Measurements from ENCODE around the gene TBC1D9.
"Not testable (repeated sequence)": the region's sequence is repeated elsewhere in the genome, so short reads cannot be mapped to it uniquely, and the experiment has no call there.

Gene TBC1D9

GRCh38 chr4:140752291-140753068 is 3.7 kb downstream of the TBC1D9 start:
- no peak for DNase-seq

DNA sequence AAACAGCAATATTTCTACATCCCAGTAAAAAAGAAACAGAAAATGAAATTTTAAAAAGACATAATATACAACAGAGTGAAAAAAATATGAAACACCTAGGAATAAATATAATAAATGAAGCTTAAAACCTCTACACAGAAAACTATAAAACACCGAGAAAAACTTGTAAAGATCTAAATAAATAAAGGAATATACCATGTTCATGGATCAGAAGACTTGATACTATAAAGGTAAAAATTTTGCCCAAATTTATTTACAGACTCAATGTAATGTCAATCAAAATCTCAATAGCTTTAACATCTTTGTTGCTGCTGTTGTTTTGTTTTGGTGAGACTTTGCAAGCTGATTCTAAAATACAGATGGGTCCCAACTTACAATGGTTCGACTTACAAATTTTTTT is 5.7 kb downstream of the TBC1D9 start:
- no peak for DNase-seq

DNA sequence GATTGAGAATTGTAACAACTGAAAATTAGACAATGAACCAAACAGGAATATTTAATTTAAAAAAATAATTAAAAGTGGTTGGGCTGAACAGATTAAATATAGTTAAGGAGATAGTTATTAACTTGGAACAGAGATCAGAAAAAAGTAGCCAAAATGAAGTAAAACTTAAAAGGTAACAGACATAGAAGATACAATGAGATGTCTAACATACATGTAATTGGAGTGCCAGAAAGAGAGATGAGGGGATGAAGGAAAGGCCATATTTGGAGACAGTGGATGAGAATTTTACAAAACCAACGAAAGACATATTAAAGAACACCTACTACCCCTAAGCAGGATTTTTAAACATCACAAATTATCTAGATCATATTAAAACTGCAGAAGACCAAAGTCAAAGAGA is 8.0 kb downstream of the TBC1D9 start:
- DNase-seq, result no peak

DNA sequence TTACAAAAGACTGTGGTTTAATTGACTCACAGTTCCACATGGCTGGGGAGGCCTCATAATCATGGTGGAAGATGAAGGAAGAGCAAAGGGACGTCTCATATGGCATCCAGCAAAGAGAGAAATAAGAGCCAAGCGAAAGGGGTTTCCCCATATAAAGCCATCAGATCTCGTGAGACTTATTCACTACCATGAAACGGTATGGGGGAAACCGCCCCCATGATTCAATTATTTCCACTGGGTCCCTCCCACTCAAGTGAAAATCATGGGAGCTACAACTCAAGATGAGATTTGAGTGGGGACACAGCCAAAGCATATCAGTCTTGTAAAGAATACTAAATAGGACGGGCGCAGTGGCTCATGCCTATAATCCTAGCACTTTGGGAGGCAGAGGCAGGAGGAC is 9.6 kb downstream of the TBC1D9 start:
- not testable (repeated sequence) for DNase-seq

DNA sequence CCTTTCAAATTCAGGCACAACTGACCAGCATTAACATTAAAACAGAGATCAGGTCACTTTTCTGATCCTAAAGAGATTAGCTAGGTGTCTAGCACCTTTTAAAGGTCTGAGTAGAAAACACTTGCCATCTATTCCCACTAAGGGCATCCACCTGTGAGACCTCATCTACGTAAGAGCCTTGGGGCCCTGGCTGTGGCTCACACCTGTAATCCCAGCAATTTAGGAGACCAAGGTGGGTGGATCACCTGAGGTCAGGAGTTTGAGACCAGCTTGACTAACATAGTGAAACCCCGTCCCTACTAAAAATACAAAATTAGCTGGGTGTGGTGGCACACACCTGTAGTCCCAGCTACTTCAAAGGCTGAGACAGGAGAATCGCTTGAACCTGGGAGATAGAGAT is 11.8 kb downstream of the TBC1D9 start:
- no peak for DNase-seq

GRCh38 chr4:140743194-140743931 is 12.8 kb downstream of the TBC1D9 start:
- DNase-seq, result no peak

DNA sequence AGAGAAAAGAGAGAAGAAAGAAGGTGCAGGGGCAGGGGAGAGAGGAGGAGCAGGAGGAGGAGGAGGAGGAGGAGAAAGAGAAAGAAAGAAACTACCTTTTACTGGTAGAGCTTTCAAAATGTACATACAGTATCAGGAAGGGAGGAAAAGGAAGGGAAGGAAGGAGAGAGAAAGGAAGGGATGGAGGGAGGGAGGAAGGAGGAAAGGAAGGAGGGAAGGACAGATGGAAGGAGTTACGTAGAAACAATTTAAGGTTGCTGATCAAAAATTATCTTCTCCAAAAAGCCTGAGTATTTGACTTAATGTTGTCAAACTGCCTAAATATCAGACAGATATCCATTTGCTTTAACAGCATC is 13.4 kb downstream of the TBC1D9 start:
- no peak for DNase-seq

DNA sequence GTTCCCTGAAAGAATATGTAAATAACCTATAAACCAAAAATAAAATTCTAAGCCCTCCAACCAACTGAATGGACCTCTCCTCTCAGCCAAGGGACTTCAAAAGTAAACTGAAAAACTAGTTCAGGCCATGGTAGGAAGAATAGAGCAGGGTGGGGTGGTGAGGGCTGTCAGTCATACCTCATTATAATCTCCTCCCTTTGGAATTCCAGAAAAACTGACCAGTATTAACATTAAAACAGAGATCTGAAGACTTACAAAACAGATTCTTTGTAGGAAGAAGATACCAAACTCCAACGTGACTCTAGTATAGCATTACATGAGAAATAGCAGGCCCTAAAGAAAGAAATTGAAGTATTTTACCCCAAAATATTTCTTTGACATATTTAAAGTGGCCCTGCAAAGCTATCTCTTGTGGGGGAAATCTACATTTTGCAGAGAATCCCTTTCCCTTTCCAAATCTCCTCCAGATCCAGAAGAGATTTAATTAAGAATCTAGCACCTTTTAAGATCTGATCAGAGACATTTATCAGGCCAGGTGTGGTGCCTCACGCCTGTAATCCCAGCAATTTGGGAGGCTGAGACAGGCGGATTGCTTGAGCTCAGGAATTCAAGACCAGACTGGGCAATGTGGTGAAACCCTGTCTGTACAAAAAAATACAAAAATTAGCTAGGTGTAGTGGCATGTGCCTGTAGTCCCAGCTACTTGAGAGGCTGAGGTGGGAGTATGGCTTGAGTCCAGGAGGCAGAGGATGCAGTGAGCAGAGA is 15.1 kb downstream of the TBC1D9 start:
- DNase-seq, result no peak

- DNase-seq, result no peak
Measured at GRCh38 chr4:140740422-140740821, 15.8 kb downstream of the TBC1D9 start.

- DNase-seq, result no peak
Measured at GRCh38 chr4:140739971-140740370, 16.2 kb downstream of the TBC1D9 start.

- no peak for DNase-seq
Measured at GRCh38 chr4:140738139-140738538, 18.0 kb downstream of the TBC1D9 start.

DNA sequence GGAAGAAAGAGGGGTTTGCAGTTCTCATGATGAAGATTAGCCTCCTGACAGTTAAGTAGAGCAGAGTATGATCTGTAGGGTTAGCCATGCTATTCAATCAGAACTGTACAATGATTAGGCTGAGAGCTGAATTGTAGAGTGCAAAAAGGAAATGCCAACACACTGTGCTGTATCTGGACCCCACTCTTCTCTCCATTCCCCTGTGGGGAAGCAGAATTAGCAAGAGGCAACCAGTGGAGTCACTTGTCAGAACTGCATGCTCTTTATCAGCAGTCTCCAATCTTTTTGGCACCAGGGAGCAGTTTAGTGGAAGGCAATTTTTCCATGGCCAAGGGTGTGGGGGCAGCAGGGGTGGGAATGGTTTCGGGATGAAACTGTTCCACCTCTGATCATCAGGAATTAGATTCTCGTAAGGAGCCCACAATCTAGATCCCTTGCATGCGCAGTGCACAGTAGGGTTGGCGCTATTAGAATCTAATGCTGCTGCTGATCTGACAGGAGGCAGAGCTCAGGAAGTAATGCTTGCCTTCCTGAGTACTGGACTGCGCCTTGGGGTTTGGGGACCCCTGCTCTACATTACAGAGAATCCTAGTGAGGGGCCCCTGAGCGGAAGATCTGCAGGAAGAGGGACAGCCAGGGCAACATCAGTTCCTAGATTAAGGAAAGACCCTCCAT is 19.4 kb downstream of the TBC1D9 start:
- no peak for DNase-seq

- no peak for DNase-seq
Measured at GRCh38 chr4:140735779-140736391, 20.3 kb downstream of the TBC1D9 start.

DNA sequence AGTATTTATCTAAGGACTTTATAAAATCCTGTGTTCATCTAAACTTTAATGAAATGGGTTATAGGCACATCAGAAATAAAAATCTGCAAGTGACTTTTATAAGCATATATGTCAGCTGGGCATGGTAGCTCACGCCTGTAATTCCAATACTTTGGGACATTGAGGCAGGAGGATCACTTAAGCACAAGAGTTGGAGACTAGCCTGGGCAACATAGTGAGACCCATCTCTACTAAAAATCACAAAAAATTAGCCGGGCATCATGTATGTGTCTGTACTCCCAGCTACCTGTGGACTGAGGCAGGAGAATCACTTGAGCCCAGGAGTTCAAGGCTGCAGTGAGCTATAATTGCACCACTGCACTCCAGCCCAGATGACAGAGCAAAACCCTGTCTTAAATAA is 20.9 kb downstream of the TBC1D9 start:
- DNase-seq, result no peak

GRCh38 chr4:140732780-140733179 is 23.4 kb downstream of the TBC1D9 start:
- DNase-seq, result no peak

- DNase-seq, result no peak
Measured at GRCh38 chr4:140729344-140730049, 26.7 kb downstream of the TBC1D9 start.

DNA sequence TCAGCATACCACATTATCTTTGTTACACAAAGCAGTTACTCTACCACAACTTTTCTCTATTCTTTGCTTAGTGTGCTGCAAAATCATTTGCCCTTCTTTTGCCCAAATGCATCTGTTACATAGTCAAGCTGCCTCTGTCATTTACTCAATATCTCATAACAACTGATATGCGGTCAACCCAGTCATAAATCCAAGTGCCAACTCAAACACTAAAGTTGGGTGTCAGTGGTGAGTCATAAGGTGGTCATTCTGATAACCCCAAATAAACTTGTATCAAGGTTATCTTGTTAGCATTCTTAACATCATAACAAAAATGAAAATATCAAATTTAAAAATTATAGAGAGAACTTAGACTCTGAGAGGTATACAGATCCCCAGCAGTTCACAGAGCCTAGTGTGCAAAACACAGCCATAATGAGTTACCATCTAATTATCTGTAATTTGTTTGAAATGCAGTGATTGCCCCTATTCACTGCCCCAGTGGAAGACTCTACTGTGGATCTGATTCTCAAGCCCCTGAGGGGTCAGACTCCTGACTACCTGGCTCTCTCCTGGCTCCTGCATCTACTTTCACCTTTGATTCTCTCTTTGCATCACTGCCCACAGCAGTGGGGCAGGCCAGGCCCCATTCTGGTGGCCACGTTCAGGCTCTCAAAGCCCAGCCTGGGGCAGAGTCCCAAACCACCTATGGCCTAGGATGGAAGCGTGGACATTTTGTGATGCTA is 29.2 kb downstream of the TBC1D9 start:
- DNase-seq, result no peak

- DNase-seq, result no peak
Measured at GRCh38 chr4:140725556-140725955, 30.6 kb downstream of the TBC1D9 start.

GRCh38 chr4:140724760-140725159 is 31.4 kb downstream of the TBC1D9 start:
- DNase-seq, result no peak

DNA sequence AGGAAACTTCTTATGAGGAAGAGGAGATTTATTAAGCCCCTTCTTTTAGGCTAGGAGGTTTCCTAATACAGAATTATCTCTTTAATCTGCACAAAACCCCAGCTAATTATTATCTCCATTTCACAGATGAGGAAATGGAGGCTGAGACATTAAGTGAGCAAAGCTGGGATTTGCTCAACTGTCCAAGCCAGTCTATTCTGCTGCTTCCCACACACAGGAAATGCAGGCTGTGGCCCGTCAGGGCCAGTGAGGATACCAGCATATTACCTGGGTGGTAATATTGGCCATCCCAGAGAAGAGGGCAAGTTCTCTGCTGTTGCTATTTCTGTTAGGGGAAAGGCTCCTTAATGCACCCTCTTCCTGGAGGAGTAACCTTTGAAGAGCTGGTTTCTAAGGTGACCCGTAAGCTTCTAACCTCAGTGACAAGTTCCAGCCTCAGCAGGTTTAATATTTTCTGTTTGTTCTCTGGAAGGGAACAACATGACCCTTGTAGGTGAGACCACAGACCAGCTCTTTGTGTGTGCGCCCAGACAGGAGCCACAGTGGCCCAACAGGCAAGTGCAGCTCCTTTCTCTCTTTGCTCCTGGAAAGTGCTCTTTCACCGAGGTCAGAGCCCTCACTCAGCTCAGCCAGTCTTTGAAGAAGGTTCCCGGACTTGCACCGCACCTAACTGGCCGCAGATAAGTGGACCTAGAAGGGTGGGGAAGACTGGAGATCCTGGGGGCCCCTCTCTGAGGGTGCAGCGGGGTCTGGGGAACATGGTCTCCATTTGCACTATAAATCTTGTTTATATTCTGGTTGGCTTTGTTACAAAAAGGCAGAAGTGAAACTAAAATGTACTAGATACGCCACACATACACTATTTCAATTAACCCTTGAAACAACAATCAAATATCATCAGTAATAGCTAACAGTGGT is 35.5 kb downstream of the TBC1D9 start:
- DNase-seq, result no peak

Measured in NCI-H524 treated with DMSO at 0.1 percent for 48 hours (cell line).